ENCODE measurements around the gene FBXL7. TPM values are rescaled to one million over a fixed set of nuclear protein-coding genes. Genes with fewer than 3 reads are reported as not detected.

The FBXL7 gene
- total RNA-seq, 1 donor from 2014 or later, result 21.3 TPM

GRCh38 chr5:15637886-15638285 lies 137.9 kb downstream of the FBXL7 start:
- no peaks in the 10 kb centered on the region for H3K36me3 Mint-ChIP-seq
- H3K27ac Mint-ChIP-seq, result no peak overlapping the region
- H3K4me1 Mint-ChIP-seq (ENCODE audit: unreplicated experiment), result peaks cover 4% of the 10 kb centered on the region
- TF ChIP-seq CTCF (conservative IDR thresholded peaks at IDR 0.05), result no peak
- H3K27me3 Mint-ChIP-seq, result no peaks in the 10 kb centered on the region
- H3K9me3 Mint-ChIP-seq, result peaks cover 8% of the 10 kb centered on the region
- DNase-seq (ENCODE audit: extremely low spot score, unreplicated experiment), result no peak
- no peak overlapping the region for H3K4me3 Mint-ChIP-seq

GRCh38 chr5:15638296-15638695 lies 138.3 kb downstream of the FBXL7 start:
- no peaks in the 10 kb centered on the region for H3K27me3 Mint-ChIP-seq
- H3K4me3 Mint-ChIP-seq, result no peak overlapping the region
- no peak for DNase-seq (ENCODE audit: extremely low spot score, unreplicated experiment)
- peaks cover 4% of the 10 kb centered on the region for H3K4me1 Mint-ChIP-seq (ENCODE audit: unreplicated experiment)
- no peaks in the 10 kb centered on the region for H3K36me3 Mint-ChIP-seq
- peaks cover 8% of the 10 kb centered on the region for H3K9me3 Mint-ChIP-seq
- no peak overlapping the region for H3K27ac Mint-ChIP-seq
- no peak for TF ChIP-seq CTCF (conservative IDR thresholded peaks at IDR 0.05)

- Mint-ChIP-seq H3K36me3 (no peaks in the 10 kb centered on the region), H3K4me3 (no peak overlapping the region), H3K9me3 (peaks cover 8% of the 10 kb centered on the region), H3K4me1 (ENCODE audit: unreplicated experiment) (peaks cover 4% of the 10 kb centered on the region), H3K27ac (no peak overlapping the region), H3K27me3 (no peaks in the 10 kb centered on the region)
- TF ChIP-seq CTCF (conservative IDR thresholded peaks at IDR 0.05), result no peak
- DNase-seq (ENCODE audit: extremely low spot score, unreplicated experiment), result no peak
These were observed 139.3 kb downstream of the FBXL7 start for GRCh38 chr5:15639288-15639687.

GRCh38 chr5:15640116-15640515 lies 140.1 kb downstream of the FBXL7 start:
- peaks cover 8% of the 10 kb centered on the region for H3K9me3 Mint-ChIP-seq
- no peaks in the 10 kb centered on the region for H3K4me1 Mint-ChIP-seq (ENCODE audit: unreplicated experiment)
- H3K36me3 Mint-ChIP-seq, result no peaks in the 10 kb centered on the region

GRCh38 chr5:15643731-15644130 lies 143.8 kb downstream of the FBXL7 start:
- no peak overlapping the region for H3K4me3 Mint-ChIP-seq
- no peaks in the 10 kb centered on the region for H3K36me3 Mint-ChIP-seq
- H3K27ac Mint-ChIP-seq, result no peak overlapping the region
- no peak for TF ChIP-seq CTCF (conservative IDR thresholded peaks at IDR 0.05)
- peaks cover 8% of the 10 kb centered on the region for H3K9me3 Mint-ChIP-seq
- no peak for DNase-seq (ENCODE audit: extremely low spot score, unreplicated experiment)
- no peaks in the 10 kb centered on the region for H3K27me3 Mint-ChIP-seq
- no peaks in the 10 kb centered on the region for H3K4me1 Mint-ChIP-seq (ENCODE audit: unreplicated experiment)

More at GRCh38 chr5:15640116-15640515, 140.1 kb downstream of the FBXL7 start:
- no peak for DNase-seq (ENCODE audit: extremely low spot score, unreplicated experiment)
- Mint-ChIP-seq H3K27me3 (no peaks in the 10 kb centered on the region), H3K27ac (no peak overlapping the region), H3K4me3 (no peak overlapping the region)
- TF ChIP-seq CTCF (conservative IDR thresholded peaks at IDR 0.05), result no peak
